ENCODE measurements around the gene PROP1. TPM values are rescaled to one million over a fixed set of nuclear protein-coding genes. Genes with fewer than 3 reads are reported as not detected.

PROP1 gene
- polyA plus RNA-seq, 3 donors = not detected

DNA sequence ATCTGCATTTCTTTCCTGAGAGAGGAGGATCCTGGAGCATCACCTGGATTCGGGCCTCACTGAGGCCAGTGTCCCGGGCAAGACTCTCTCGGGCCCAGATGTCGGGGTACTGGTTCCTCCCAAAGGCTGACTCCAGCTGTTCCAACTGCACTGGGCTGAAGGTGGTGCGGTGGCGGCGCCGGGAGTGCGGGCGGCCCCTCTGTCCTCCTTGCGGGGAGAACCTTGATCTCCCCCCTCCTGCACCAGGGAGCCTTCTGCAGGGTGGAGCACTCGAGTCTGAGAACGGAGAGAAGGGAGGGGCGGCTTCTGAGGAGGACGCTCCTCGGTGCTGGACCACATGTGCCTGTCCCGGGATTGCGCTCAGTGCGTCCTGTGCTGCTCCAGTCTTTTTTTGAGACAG lies 2.0 kb downstream of the PROP1 start:
- H3K4me3 Mint-ChIP-seq = no peak overlapping the region
- peaks cover 21 to 32% (median 28%) of the 10 kb centered on the region in 3 donors for H3K27me3 Mint-ChIP-seq (ENCODE audit: low read depth in 3 of 3)
- peaks cover 0 to 6% of the 10 kb centered on the region in 2 donors for H3K27me3 ChIP-seq (ENCODE audit: control insufficient read depth in 2 of 2, insufficient read depth in 2 of 2, low read length in 2 of 2)
- no peak overlapping the region for H3K4me3 ChIP-seq (replicated peaks in 1 of 3; ENCODE audit: low read depth in 2 of 3, low read length in 3 of 3)
- H4K20me1 ChIP-seq (ENCODE audit: insufficient read depth, low read length) = no peaks in the 10 kb centered on the region
- H3K9me3 Mint-ChIP-seq = peaks cover 0 to 3% (median 0%) of the 10 kb centered on the region in 7 donors
- H2AFZ ChIP-seq (ENCODE audit: insufficient read depth, low read depth, low read length, poor library complexity, severe bottlenecking) = no peak overlapping the region
- H3K9me3 ChIP-seq (replicated peaks in 1 of 2; ENCODE audit: control insufficient read depth in 1 of 2, insufficient read depth in 1 of 2, low read length in 2 of 2) = no peaks in the 10 kb centered on the region
- H3K4me1 ChIP-seq (ENCODE audit: control insufficient read depth in 1 of 2, insufficient read depth in 2 of 2, low read length in 2 of 2) = no peaks in the 10 kb centered on the region
- no peaks in the 10 kb centered on the region for H3K36me3 Mint-ChIP-seq
- DNase-seq = no peak
- TF ChIP-seq, protein P1, sequence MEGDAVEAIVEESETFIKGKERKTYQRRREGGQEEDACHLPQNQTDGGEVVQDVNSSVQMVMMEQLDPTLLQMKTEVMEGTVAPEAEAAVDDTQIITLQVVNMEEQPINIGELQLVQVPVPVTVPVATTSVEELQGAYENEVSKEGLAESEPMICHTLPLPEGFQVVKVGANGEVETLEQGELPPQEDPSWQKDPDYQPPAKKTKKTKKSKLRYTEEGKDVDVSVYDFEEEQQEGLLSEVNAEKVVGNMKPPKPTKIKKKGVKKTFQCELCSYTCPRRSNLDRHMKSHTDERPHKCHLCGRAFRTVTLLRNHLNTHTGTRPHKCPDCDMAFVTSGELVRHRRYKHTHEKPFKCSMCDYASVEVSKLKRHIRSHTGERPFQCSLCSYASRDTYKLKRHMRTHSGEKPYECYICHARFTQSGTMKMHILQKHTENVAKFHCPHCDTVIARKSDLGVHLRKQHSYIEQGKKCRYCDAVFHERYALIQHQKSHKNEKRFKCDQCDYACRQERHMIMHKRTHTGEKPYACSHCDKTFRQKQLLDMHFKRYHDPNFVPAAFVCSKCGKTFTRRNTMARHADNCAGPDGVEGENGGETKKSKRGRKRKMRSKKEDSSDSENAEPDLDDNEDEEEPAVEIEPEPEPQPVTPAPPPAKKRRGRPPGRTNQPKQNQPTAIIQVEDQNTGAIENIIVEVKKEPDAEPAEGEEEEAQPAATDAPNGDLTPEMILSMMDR (IDR thresholded peaks at IDR 0.05) = no peak
- no peak overlapping the region for H3K27ac ChIP-seq (ENCODE audit: low read depth in 1 of 2, low read length in 2 of 2)
- H3K4me2 ChIP-seq (replicated peaks; ENCODE audit: extremely low read depth, low read length, poor library complexity, severe bottlenecking) = no peak overlapping the region
- no peaks in the 10 kb centered on the region for H3K4me1 Mint-ChIP-seq
- intact Hi-C loops (cut with micrococcal nuclease) = no loop called here
- no peak overlapping the region for H3K9ac ChIP-seq (ENCODE audit: insufficient read depth, low read length, poor library complexity, severe bottlenecking)
- H3K27ac Mint-ChIP-seq = no peak overlapping the region
- no peaks in the 10 kb centered on the region for H3K79me2 ChIP-seq (ENCODE audit: insufficient read depth, low read length)
- H3K36me3 ChIP-seq (replicated peaks in 1 of 2; ENCODE audit: control insufficient read depth in 1 of 2, insufficient read depth in 2 of 2, low read length in 2 of 2) = no peaks in the 10 kb centered on the region
- 95% methylated on average over 16 of the region's 19 CpGs for WGBS (ENCODE audit: insufficient coverage)

GRCh38 chr5:177992466-177992865 lies 3.6 kb downstream of the PROP1 start:
- Mint-ChIP-seq H3K36me3 (no peaks in the 10 kb centered on the region), H3K9me3 (peaks cover 0 to 3% (median 0%) of the 10 kb centered on the region in 7 donors), H3K27ac (no peak overlapping the region), H3K4me3 (no peak overlapping the region), H3K4me1 (no peaks in the 10 kb centered on the region), H3K27me3 (ENCODE audit: low read depth in 3 of 3) (peaks cover 25 to 38% (median 34%) of the 10 kb centered on the region in 3 donors)
- TF ChIP-seq, protein P1 (IDR thresholded peaks at IDR 0.05) = no peak
- Histone ChIP-seq H3K27ac (ENCODE audit: low read depth in 1 of 2, low read length in 2 of 2) (no peak overlapping the region), H3K9me3 (replicated peaks in 1 of 2; ENCODE audit: control insufficient read depth in 1 of 2, insufficient read depth in 1 of 2, low read length in 2 of 2) (no peaks in the 10 kb centered on the region), H4K20me1 (ENCODE audit: insufficient read depth, low read length) (no peaks in the 10 kb centered on the region), H3K9ac (ENCODE audit: insufficient read depth, low read length, poor library complexity, severe bottlenecking) (no peak overlapping the region), H2AFZ (ENCODE audit: insufficient read depth, low read depth, low read length, poor library complexity, severe bottlenecking) (no peak overlapping the region), H3K36me3 (replicated peaks in 1 of 2; ENCODE audit: control insufficient read depth in 1 of 2, insufficient read depth in 2 of 2, low read length in 2 of 2) (no peaks in the 10 kb centered on the region), H3K27me3 (ENCODE audit: control insufficient read depth in 2 of 2, insufficient read depth in 2 of 2, low read length in 2 of 2) (peaks cover under 1 to 6% of the 10 kb centered on the region in 2 donors), H3K4me3 (replicated peaks in 1 of 3; ENCODE audit: low read depth in 2 of 3, low read length in 3 of 3) (no peak overlapping the region), H3K79me2 (ENCODE audit: insufficient read depth, low read length) (no peaks in the 10 kb centered on the region), H3K4me2 (replicated peaks; ENCODE audit: extremely low read depth, low read length, poor library complexity, severe bottlenecking) (no peak overlapping the region), H3K4me1 (ENCODE audit: control insufficient read depth in 1 of 2, insufficient read depth in 2 of 2, low read length in 2 of 2) (no peaks in the 10 kb centered on the region)
- WGBS (ENCODE audit: insufficient coverage) = 87% methylated on average over 5 of the region's 6 CpGs
- intact Hi-C loops (cut with micrococcal nuclease) = no loop called here
- DNase-seq = no peak

Data from CD14-positive monocyte (primary cell).